OCI-LY1 (cell line): ENCODE data around the gene ADAMTS18.

Experiments used
- H2AFZ ChIP-seq: fragments of 200-600 bp; sonication (generic), shearing (Covaris generic); 2 replicates; pipeline ENCODE4 v1.6.0; 2014; ENCODE audit warnings: antibody characterized with exemption, mild to moderate bottlenecking, low read length
- H3F3A ChIP-seq: fragments of 200-600 bp; sonication (generic), shearing (Covaris generic); 2 replicates; pipeline ENCODE4 v1.6.0; 2014; ENCODE audit warnings: mild to moderate bottlenecking, antibody characterized with exemption, low read length, moderate library complexity; ENCODE audit not compliant: insufficient read depth
- H3K27ac ChIP-seq: fragments of 200-600 bp; sonication (generic); 2 replicates; pipeline ENCODE4 v1.5.1; 2014; ENCODE audit warnings: low read length, mixed run types, mild to moderate bottlenecking, low read depth; ENCODE audit not compliant: poor library complexity, severe bottlenecking
- H3K27me3 ChIP-seq: fragments of 200-600 bp; sonication (generic); 2 replicates; pipeline ENCODE4 v1.6.0; 2014; ENCODE audit warnings: antibody characterized with exemption, mild to moderate bottlenecking, low read length, moderate library complexity; ENCODE audit not compliant: insufficient read depth
- H3K36me3 ChIP-seq: fragments of 200-600 bp; sonication (generic); 2 replicates; pipeline ENCODE4 v1.6.1; 2014; ENCODE audit warnings: mild to moderate bottlenecking, antibody characterized with exemption, low read length, moderate library complexity, mixed read lengths; ENCODE audit not compliant: insufficient read depth
- H3K4me1 ChIP-seq: fragments of 200-600 bp; sonication (generic); 2 replicates; pipeline ENCODE4 v1.5.1; 2014; ENCODE audit warnings: mild to moderate bottlenecking, low read length, moderate library complexity; ENCODE audit not compliant: insufficient read depth, severe bottlenecking
- H3K4me2 ChIP-seq: fragments of 200-600 bp; sonication (generic), shearing (Covaris generic); 2 replicates; pipeline ENCODE4 v1.6.1; 2014; ENCODE audit warnings: low read length
- H3K4me3 ChIP-seq: fragments of 200-600 bp; sonication (generic); 2 replicates; pipeline ENCODE4 v1.5.1; 2014; ENCODE audit warnings: low read length, low read depth, mild to moderate bottlenecking, mixed read lengths; ENCODE audit not compliant: poor library complexity, severe bottlenecking
- H3K79me2 ChIP-seq: fragments of 200-600 bp; shearing (Covaris generic); 2 replicates; pipeline ENCODE4 v1.6.1; 2016; ENCODE audit warnings: mixed run types, low read length, mixed read lengths; ENCODE audit not compliant: insufficient read depth
- H3K9ac ChIP-seq: fragments of 200-600 bp; sonication (generic), shearing (Covaris generic); 2 replicates; pipeline ENCODE4 v1.6.1; 2014; ENCODE audit warnings: mild to moderate bottlenecking, low read length, mixed read lengths
- H3K9me2 ChIP-seq: fragments of 200-600 bp; sonication (generic), shearing (Covaris generic); 2 replicates; pipeline ENCODE4 v1.6.1; 2014; ENCODE audit warnings: low read depth, mild to moderate bottlenecking, low read length, mixed read lengths
- H3K9me3 ChIP-seq: fragments of 200-600 bp; shearing (Covaris generic); 2 replicates; pipeline ENCODE4 v1.6.1; 2014; ENCODE audit warnings: low read length, mixed read lengths
- H4K20me1 ChIP-seq: fragments of 200-600 bp; sonication (generic), shearing (Covaris generic); 2 replicates; pipeline ENCODE4 v1.6.0; 2016; ENCODE audit warnings: mild to moderate bottlenecking, low read length; ENCODE audit not compliant: insufficient read depth
- EZH2 ChIP-seq: fragments of 200-600 bp; sonication (generic), shearing (Covaris generic); IDR thresholded peaks from 2 replicates; pipeline ENCODE4 v1.8.0; 2017; ENCODE audit warnings: borderline replicate concordance, mixed run types, mild to moderate bottlenecking, antibody characterized with exemption, low read length, moderate library complexity, mixed read lengths
- TF ChIP-seq, protein P1 (sequence below): fragments of 200-600 bp; sonication (generic), shearing (Covaris generic); IDR thresholded peaks from 2 replicates; pipeline ENCODE4 v1.5.1; 2017; ENCODE audit warnings: mild to moderate bottlenecking, antibody characterized with exemption, low read length, moderate library complexity, mixed read lengths

ADAMTS18 gene

DNA sequence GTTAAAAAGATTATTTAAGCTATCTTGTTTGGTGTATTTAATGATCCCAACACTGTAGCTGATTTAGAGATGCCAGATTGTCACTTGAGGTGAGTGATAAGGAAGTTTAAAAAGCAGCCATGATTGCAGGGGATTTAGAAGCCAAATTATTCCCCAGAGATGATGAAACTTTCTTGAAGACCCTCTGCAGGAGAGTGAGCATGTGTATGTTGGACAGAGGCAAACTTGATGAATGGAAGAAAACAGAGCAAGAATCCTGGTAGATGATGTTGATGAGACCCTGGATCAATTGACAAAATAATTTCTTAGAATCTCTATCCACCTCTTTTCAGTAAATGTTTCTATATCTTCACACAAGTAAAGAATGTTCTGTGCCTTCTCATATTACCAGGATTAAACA lies 14.4 kb upstream of the ADAMTS18 start:
- no peaks in the 10 kb centered on the region for H3K9me3 ChIP-seq
- H3K4me3 ChIP-seq = no peak overlapping the region
- no peaks in the 10 kb centered on the region for H3K27me3 ChIP-seq
- no peaks in the 10 kb centered on the region for H3K4me1 ChIP-seq
- no peaks in the 10 kb centered on the region for H3F3A ChIP-seq
- no peak overlapping the region for H3K4me2 ChIP-seq
- no peak overlapping the region for H3K27ac ChIP-seq
- H3K79me2 ChIP-seq = no peaks in the 10 kb centered on the region
- no peaks in the 10 kb centered on the region for H4K20me1 ChIP-seq
- no peak overlapping the region for H3K9ac ChIP-seq
- H3K36me3 ChIP-seq = no peaks in the 10 kb centered on the region
- no peaks in the 10 kb centered on the region for H3K9me2 ChIP-seq
- no peak overlapping the region for H2AFZ ChIP-seq
- TF ChIP-seq, protein P1, sequence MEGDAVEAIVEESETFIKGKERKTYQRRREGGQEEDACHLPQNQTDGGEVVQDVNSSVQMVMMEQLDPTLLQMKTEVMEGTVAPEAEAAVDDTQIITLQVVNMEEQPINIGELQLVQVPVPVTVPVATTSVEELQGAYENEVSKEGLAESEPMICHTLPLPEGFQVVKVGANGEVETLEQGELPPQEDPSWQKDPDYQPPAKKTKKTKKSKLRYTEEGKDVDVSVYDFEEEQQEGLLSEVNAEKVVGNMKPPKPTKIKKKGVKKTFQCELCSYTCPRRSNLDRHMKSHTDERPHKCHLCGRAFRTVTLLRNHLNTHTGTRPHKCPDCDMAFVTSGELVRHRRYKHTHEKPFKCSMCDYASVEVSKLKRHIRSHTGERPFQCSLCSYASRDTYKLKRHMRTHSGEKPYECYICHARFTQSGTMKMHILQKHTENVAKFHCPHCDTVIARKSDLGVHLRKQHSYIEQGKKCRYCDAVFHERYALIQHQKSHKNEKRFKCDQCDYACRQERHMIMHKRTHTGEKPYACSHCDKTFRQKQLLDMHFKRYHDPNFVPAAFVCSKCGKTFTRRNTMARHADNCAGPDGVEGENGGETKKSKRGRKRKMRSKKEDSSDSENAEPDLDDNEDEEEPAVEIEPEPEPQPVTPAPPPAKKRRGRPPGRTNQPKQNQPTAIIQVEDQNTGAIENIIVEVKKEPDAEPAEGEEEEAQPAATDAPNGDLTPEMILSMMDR = no peak
- TF ChIP-seq EZH2 = no peak

DNA sequence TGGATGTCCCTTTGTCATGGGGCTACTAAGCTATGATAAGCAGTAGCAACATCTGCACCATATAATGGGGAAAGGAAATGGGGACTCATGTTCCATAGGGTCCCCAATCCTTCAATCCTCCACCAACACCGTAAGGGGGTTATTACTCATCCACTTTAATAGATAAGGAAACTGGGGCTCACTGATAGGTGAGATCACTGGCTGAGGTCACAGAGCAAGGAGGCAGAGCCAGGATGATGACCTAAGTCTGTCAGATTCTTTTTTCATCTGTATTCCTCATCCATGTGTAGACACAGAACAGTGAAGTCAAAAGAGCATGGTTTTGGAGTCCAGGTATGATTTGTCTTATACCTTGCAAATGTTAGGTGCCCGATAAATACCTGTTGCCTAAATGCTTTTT lies 10.5 kb upstream of the ADAMTS18 start:
- no peaks in the 10 kb centered on the region for H4K20me1 ChIP-seq
- no peak for TF ChIP-seq EZH2
- TF ChIP-seq, protein P1 = no peak
- H3K4me1 ChIP-seq = no peaks in the 10 kb centered on the region
- H3K4me3 ChIP-seq = no peak overlapping the region
- H3K9ac ChIP-seq = no peak overlapping the region
- no peak overlapping the region for H2AFZ ChIP-seq
- H3K9me2 ChIP-seq = no peaks in the 10 kb centered on the region
- H3K27ac ChIP-seq = no peak overlapping the region
- H3K36me3 ChIP-seq = no peaks in the 10 kb centered on the region
- no peaks in the 10 kb centered on the region for H3K79me2 ChIP-seq
- H3F3A ChIP-seq = no peaks in the 10 kb centered on the region
- no peaks in the 10 kb centered on the region for H3K9me3 ChIP-seq
- H3K4me2 ChIP-seq = no peak overlapping the region
- no peaks in the 10 kb centered on the region for H3K27me3 ChIP-seq

DNA sequence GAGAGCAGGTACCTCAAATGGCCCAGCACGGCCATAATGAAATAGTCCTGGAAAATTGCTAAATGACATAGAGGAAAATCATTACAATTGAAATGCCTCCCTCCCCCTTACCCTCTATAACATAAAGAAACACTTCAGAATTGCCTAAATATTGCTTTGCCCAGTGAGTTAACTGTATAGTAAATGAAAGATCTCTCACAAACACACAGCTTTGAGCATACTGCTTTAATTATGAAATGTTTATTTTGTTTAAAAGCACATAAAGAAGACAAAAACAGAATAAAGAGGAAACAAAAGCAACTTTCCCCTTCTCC lies 9.3 kb upstream of the ADAMTS18 start:
- H3K27me3 ChIP-seq = no peaks in the 10 kb centered on the region
- no peak overlapping the region for H3K4me2 ChIP-seq
- no peaks in the 10 kb centered on the region for H3K36me3 ChIP-seq
- TF ChIP-seq EZH2 = no peak
- H3F3A ChIP-seq = no peaks in the 10 kb centered on the region
- no peaks in the 10 kb centered on the region for H3K9me2 ChIP-seq
- H2AFZ ChIP-seq = no peak overlapping the region
- no peaks in the 10 kb centered on the region for H4K20me1 ChIP-seq
- H3K79me2 ChIP-seq = no peaks in the 10 kb centered on the region
- H3K4me3 ChIP-seq = no peak overlapping the region
- no peaks in the 10 kb centered on the region for H3K4me1 ChIP-seq
- H3K27ac ChIP-seq = no peak overlapping the region
- H3K9ac ChIP-seq = no peak overlapping the region
- no peaks in the 10 kb centered on the region for H3K9me3 ChIP-seq

DNA sequence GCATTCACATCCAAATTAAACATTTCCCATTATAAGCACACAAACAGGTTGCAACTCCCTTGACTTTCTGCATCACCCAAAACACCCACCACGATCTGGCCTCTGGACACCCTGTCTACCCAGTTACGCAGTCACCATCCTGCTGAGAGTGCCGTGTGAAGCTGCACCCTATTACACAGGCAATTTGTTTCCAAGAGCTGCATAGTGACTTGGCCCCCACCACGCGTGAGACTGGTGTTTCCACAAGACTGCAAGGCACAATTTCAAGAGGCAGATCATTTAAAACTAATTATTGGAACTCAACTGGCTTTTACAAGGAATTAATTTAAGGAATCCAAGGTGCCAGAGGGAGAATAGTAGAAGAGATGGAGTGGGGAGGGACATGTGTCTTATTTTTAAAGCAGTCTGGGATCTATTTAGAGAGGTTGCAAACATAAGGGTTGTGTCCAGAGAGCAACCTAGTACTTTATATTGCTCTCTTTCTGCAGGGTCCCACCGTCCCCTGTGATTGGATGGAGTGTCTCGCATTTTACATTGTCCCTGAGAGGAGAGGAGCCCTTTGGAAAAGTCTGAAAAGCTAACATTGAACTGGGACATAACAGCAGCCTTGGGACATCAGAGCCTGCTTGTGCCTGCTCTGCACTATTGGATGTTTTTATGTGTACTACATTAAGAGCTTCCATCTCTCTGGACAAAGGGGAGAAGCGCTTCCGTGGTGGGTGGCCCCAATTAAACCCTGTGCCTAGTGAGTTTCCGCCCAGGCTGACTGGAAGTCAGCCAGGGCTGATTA lies 8.7 kb upstream of the ADAMTS18 start:
- Histone ChIP-seq H2AFZ (no peak overlapping the region), H3K9ac (no peak overlapping the region), H3K27me3 (no peaks in the 10 kb centered on the region), H3K79me2 (no peaks in the 10 kb centered on the region), H3K9me2 (no peaks in the 10 kb centered on the region), H3F3A (no peaks in the 10 kb centered on the region), H3K4me3 (no peak overlapping the region), H3K4me2 (no peak overlapping the region), H3K9me3 (no peaks in the 10 kb centered on the region), H3K27ac (no peak overlapping the region), H3K36me3 (no peaks in the 10 kb centered on the region), H4K20me1 (no peaks in the 10 kb centered on the region), H3K4me1 (no peaks in the 10 kb centered on the region)
- TF ChIP-seq, protein P1 = no peak
- no peak for TF ChIP-seq EZH2
